Measurements from ENCODE around the gene ACTL7A.
"Not testable (repeated sequence)": the region's sequence is repeated elsewhere in the genome, so short reads cannot be mapped to it uniquely, and the experiment has no call there.

ACTL7A gene

GRCh38 chr9:108889649-108890067 is 27.6 kb downstream of the ACTL7A start:
- H3K4me3 ChIP-seq (ENCODE audit: low read depth, low read length): no peak overlapping the region
- TF ChIP-seq CTCF (IDR thresholded peaks at IDR 0.05; ENCODE audit: low read depth, low read length): no peak

DNA sequence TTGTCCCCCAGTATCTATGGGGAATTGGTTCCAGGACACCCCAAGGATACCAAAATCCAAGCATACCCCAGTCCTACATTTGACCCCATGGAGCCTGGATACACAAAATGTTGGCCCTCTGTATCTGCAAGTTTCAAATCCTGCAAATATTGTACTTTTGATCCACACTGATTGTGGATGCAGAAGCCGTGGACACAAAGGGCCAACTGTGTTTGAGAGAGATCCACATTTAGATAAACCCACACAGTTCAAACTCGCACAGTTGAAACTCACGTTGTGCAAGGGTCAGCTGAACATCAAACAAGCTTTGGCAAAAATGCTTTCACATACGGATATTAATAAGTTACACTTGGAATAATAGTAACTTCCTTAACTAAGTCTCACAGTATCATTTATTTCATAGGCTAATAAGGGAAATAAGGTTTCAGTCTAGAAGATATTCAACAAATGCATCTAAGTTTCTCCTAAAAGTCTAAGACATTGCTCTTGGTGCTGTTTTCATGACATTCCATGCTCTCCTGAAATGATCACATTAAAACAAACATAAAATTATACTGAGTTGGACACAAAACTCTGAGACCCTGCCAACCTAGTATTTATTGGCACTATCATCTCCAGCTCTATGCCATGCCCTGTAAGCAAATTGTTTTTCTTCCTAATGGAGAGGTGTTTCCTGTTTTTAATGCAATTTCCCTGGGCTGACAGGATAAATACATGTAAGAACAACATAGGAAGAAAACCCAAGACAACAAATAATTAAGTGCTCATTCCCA is 32.3 kb downstream of the ACTL7A start:
- TF ChIP-seq CTCF (IDR thresholded peaks at IDR 0.05; ENCODE audit: low read depth, low read length): no peak
- no peak overlapping the region for H3K4me3 ChIP-seq (ENCODE audit: low read depth, low read length)

GRCh38 chr9:108897324-108898096 is 35.4 kb downstream of the ACTL7A start:
- TF ChIP-seq CTCF (IDR thresholded peaks at IDR 0.05; ENCODE audit: low read depth, low read length): no peak
- no peak overlapping the region for H3K4me3 ChIP-seq (ENCODE audit: low read depth, low read length)

GRCh38 chr9:108899023-108899695 is 37.1 kb downstream of the ACTL7A start:
- H3K4me3 ChIP-seq (ENCODE audit: low read depth, low read length): not testable (repeated sequence)

DNA sequence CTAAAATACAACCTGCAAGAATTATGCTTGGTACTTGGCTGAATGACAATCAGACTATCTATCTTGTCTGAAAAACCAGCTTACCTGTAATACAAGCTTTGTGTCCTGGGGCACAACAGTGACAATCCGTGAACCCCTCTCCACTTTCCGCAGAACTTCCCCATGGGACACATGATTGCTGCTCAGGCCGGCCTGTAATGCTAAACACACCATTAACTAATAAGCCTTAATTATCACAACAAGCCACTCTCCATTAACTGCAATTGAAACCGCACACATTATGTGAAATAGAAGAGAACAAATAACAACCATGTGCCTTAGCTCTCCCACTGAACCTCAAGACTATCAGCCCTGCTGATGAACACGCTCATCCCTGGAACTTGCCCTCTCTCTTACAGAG is 38.1 kb downstream of the ACTL7A start:
- no peak overlapping the region for H3K4me3 ChIP-seq (ENCODE audit: low read depth, low read length)
- no peak for TF ChIP-seq CTCF (IDR thresholded peaks at IDR 0.05; ENCODE audit: low read depth, low read length)

DNA sequence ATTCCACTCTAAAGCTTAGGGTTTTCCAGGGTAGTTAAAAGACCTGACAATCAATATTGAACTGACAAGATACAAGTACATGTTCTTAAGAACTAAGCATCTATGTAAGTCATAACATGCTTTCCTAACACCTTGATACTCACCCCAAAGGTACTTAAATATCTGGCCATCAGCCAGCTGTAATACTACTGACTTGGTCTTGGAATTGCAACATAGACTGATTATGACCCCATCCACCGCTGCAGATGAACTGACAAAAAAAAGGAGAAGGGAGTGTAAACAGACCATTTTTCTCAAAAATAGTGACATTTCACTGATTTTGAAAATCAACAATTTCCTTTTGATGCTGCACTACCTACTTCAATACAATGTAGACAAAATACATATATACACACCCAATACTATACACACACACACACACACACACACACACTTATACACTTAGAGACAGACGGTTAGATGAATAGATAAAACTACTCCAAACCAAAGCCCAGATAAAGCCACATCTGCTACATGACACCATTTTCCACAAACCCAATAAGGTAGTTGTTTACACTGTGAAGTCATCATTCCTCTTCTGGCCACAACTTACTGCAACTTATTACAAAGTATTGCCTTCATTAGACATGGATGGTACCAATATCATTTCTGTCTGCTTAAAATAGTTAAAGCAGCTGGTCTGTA is 41.5 kb downstream of the ACTL7A start:
- no peak for TF ChIP-seq CTCF (IDR thresholded peaks at IDR 0.05; ENCODE audit: low read depth, low read length)
- H3K4me3 ChIP-seq (ENCODE audit: low read depth, low read length): no peak overlapping the region

- no peak for TF ChIP-seq CTCF (IDR thresholded peaks at IDR 0.05; ENCODE audit: low read depth, low read length)
Observed at GRCh38 chr9:108904161-108904560, 42.1 kb downstream of the ACTL7A start.

More at GRCh38 chr9:108904161-108904560, 42.1 kb downstream of the ACTL7A start:
- no peak overlapping the region for H3K4me3 ChIP-seq (ENCODE audit: low read depth, low read length)
